ENCODE measurements around the gene MYO5B.

Gene MYO5B

GRCh38 chr18:49843778-49844625, 350.9 kb downstream of the MYO5B start:
- TF ChIP-seq, protein P1, sequence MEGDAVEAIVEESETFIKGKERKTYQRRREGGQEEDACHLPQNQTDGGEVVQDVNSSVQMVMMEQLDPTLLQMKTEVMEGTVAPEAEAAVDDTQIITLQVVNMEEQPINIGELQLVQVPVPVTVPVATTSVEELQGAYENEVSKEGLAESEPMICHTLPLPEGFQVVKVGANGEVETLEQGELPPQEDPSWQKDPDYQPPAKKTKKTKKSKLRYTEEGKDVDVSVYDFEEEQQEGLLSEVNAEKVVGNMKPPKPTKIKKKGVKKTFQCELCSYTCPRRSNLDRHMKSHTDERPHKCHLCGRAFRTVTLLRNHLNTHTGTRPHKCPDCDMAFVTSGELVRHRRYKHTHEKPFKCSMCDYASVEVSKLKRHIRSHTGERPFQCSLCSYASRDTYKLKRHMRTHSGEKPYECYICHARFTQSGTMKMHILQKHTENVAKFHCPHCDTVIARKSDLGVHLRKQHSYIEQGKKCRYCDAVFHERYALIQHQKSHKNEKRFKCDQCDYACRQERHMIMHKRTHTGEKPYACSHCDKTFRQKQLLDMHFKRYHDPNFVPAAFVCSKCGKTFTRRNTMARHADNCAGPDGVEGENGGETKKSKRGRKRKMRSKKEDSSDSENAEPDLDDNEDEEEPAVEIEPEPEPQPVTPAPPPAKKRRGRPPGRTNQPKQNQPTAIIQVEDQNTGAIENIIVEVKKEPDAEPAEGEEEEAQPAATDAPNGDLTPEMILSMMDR (IDR thresholded peaks at IDR 0.05; ENCODE audit: low read depth, low read length, poor library complexity, severe bottlenecking) = no peak
- no peak for TF ChIP-seq EZH2phosphoT487 (IDR thresholded peaks at IDR 0.05; ENCODE audit: borderline replicate concordance, low read length)
- Histone ChIP-seq H3K36me3 (ENCODE audit: control insufficient read depth, low read length) (no peaks in the 10 kb centered on the region), H3K79me2 (ENCODE audit: control insufficient read depth, low read length) (no peaks in the 10 kb centered on the region), H3K27me3 (ENCODE audit: control insufficient read depth, low read length) (no peaks in the 10 kb centered on the region), H4K20me1 (ENCODE audit: control insufficient read depth, insufficient read depth, low read depth, low read length) (no peaks in the 10 kb centered on the region), H3K9me2 (replicated peaks; ENCODE audit: control insufficient read depth, low read length) (no peaks in the 10 kb centered on the region), H3K4me3 (ENCODE audit: low read length) (no peak overlapping the region), H3F3A (ENCODE audit: control insufficient read depth, insufficient read depth) (no peaks in the 10 kb centered on the region), H3K27ac (ENCODE audit: low read depth, low read length) (no peak overlapping the region), H3K9me3 (ENCODE audit: control insufficient read depth, insufficient read depth, low read length) (no peaks in the 10 kb centered on the region), H3K4me1 (ENCODE audit: control insufficient read depth, low read length) (no peaks in the 10 kb centered on the region), H3K4me2 (ENCODE audit: low read length) (no peak overlapping the region)

DNA sequence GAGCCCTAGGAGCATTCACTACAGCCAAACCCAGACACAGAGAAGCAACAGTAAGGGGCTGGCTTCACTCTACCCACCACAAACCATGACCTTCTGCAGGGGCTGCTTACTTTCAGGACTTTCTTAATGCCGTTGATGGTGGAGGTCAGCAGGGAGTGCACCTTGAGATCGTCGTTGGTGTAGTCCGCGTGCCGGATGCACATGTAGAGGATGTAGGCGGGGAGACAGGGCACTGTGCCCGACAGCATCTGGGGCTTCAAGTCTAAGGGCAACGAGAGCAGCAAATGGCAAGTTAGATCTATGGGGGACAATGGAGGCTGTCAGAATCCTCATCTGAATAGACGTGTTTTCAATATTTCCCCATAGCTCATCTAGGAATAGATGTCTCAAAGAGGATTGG, 351.8 kb downstream of the MYO5B start:
- TF ChIP-seq, protein P1 (IDR thresholded peaks at IDR 0.05; ENCODE audit: low read depth, low read length, poor library complexity, severe bottlenecking) = no peak
- TF ChIP-seq EZH2phosphoT487 (IDR thresholded peaks at IDR 0.05; ENCODE audit: borderline replicate concordance, low read length) = no peak
- Histone ChIP-seq H3K4me2 (ENCODE audit: low read length) (no peak overlapping the region), H3K27ac (ENCODE audit: low read depth, low read length) (no peak overlapping the region)

DNA sequence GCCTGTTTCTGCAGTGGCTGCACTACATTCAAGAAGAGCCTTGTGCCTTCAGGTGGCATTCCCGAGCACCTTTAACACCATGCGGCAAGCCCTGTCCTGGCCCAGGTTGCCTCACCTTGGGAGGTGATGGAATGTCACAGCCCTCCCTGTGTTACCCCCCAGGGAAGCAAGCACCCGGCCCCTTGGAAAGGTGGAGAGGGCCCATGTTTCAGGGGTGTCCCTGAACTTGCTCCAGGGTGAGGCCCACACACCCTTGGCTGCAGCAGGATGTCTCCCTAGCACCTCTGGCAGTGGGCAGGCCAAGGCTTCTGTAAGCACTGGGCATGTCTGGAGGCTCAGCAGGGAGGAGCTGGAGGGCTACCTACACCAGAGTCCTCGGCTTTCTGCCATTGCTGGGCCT, 352.3 kb downstream of the MYO5B start:
- Histone ChIP-seq H3K9me3 (ENCODE audit: control insufficient read depth, insufficient read depth, low read length) (no peaks in the 10 kb centered on the region), H3K79me2 (ENCODE audit: control insufficient read depth, low read length) (no peaks in the 10 kb centered on the region)

More for the DNA sequence above, 351.8 kb downstream of the MYO5B start:
- Histone ChIP-seq H3K27me3 (ENCODE audit: control insufficient read depth, low read length) (no peaks in the 10 kb centered on the region), H3F3A (ENCODE audit: control insufficient read depth, insufficient read depth) (no peaks in the 10 kb centered on the region), H3K4me3 (ENCODE audit: low read length) (no peak overlapping the region), H3K79me2 (ENCODE audit: control insufficient read depth, low read length) (no peaks in the 10 kb centered on the region), H3K36me3 (ENCODE audit: control insufficient read depth, low read length) (no peaks in the 10 kb centered on the region), H3K9me2 (replicated peaks; ENCODE audit: control insufficient read depth, low read length) (no peaks in the 10 kb centered on the region), H3K4me1 (ENCODE audit: control insufficient read depth, low read length) (no peaks in the 10 kb centered on the region), H4K20me1 (ENCODE audit: control insufficient read depth, insufficient read depth, low read depth, low read length) (no peaks in the 10 kb centered on the region), H3K9me3 (ENCODE audit: control insufficient read depth, insufficient read depth, low read length) (no peaks in the 10 kb centered on the region)

More for the DNA sequence above, 352.3 kb downstream of the MYO5B start:
- no peak overlapping the region for H3K4me2 ChIP-seq (ENCODE audit: low read length)
- H3K9me2 ChIP-seq (replicated peaks; ENCODE audit: control insufficient read depth, low read length) = no peaks in the 10 kb centered on the region
- no peak overlapping the region for H3K27ac ChIP-seq (ENCODE audit: low read depth, low read length)
- H3K4me3 ChIP-seq (ENCODE audit: low read length) = no peak overlapping the region
- no peaks in the 10 kb centered on the region for H3K27me3 ChIP-seq (ENCODE audit: control insufficient read depth, low read length)
- H3F3A ChIP-seq (ENCODE audit: control insufficient read depth, insufficient read depth) = no peaks in the 10 kb centered on the region
- no peaks in the 10 kb centered on the region for H3K36me3 ChIP-seq (ENCODE audit: control insufficient read depth, low read length)
- no peaks in the 10 kb centered on the region for H3K4me1 ChIP-seq (ENCODE audit: control insufficient read depth, low read length)
- no peaks in the 10 kb centered on the region for H4K20me1 ChIP-seq (ENCODE audit: control insufficient read depth, insufficient read depth, low read depth, low read length)
- TF ChIP-seq EZH2phosphoT487 (IDR thresholded peaks at IDR 0.05; ENCODE audit: borderline replicate concordance, low read length) = no peak
- TF ChIP-seq, protein P1 (IDR thresholded peaks at IDR 0.05; ENCODE audit: low read depth, low read length, poor library complexity, severe bottlenecking) = no peak

Data from DOHH2 (cell line).